Germinal center (tissue), 1 donor: Measurements from ENCODE around the gene ASAH2B.

ENCODE experiments used
- DNase-seq: peaks from one replicate; pipeline ENCODE4 v3.0.0; 2012; ENCODE audit warnings: mixed read lengths, low spot score

Gene ASAH2B

DNA sequence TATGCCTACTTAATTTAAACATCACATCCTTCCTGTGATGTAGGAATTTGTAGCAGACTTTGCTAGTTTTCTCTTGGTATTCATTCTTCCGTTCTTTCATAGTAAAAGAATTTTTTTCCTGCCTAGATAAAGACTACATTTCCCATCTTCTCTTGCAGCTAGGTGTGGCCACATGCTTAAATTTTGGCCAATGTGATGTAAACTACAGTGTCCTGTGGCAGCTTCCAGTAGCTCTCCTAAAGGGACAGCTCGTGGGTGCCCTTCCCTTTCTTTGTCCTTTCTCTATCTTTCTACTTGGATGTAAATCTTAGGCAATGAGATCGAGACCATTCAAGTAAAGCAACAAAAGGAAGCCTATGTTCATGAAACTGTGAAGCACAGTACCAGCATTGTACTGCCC lies 58.6 kb downstream of the ASAH2B start:
- no peak for DNase-seq

DNA sequence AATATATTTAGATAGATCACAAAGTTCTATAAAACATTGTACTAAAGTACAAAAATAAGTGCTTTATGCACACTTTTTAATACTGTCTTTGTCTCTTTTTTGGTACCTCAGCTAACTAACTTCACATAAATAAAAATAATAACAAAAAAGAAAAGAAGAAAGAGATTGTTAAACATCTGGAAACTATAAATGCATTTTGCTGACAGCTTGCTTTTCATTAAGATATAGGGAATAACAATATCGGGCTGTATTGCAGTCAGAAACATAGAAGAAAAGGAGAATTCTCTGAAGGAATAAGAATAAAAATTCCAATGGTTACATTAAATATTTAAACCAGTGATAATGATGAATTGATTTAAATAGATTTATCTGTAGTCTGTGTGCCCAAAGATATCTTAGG lies 59.9 kb downstream of the ASAH2B start:
- no peak for DNase-seq

DNA sequence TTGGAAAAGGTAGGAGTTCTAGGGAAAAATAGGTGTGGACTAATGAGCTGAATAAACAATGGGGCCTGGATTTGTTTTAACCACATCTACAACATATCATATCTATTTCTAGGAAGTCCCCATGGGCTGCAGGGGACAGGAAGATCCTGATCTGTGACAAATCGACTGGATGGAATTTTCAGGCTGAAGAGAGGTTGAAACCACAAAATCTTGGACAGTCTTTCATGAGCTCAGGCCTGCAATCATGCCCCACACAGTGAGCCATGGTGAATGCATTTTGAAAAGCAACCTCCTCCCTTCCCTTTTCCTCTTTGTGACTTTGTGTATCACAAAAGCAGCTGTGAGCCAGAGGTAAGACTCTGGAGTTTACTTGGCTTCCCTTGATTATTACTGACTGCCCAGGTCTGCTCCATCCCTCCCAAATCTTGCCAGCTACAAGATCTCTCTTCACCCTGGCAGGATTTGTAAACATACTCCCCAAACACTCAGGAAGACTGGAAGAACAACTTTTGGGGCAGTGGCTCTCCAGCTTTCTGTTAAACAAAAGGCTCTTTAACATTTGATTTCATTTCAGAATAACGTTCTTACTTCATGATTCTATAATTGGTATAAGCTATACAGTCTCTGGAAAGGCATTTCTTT lies 66.4 kb downstream of the ASAH2B start:
- DNase-seq, result no peak

DNA sequence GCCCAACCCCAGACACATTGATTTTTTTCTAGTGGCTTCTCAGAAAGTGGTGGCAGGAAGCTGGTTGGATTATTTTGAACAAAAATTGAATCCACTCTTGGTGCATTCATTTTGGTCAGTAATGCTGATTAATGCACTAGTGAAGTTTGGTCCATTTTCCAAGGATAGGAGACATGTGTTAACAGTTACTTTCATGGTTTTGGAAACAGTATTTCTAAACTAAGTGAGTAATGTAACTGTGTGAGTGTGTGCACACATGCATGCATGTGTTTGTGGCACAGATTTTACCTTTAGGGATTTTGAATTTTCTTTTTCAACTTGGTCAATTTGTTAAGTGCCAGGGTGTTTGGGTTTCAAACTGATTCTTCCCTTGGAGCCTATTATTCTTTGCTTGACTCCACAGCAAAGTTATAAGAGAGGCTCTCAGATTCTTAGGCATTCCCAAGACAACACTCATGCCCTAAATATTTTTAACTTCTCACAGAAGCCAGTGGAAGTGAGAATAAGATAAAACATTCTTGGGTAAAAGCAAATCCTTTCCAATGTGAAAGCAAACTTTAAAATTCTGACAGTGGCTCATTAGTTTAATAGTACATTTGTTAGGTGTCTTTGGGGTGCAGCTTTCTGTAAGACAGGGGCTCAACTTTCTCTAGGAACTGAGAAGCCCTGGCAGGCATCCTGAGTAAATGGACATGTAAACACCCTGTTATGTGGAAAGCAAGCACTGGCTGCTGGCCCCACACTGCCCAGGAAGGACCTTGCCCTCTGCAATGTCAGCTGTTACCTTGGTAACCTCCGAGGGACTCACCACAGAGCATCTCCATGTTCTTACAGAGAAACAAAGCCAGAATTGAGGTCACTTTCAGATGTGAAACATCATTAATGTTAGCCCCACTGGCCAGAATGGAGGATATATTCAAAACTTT lies 68.4 kb downstream of the ASAH2B start:
- DNase-seq, result no peak
